NCI-H2107 treated with DMSO at 0.1 percent for 48 hours (cell line): ENCODE data around the gene OR1F1.
A peak's percentile ranks its signal among the peaks of the same experiment; 100 is the strongest.
"Not testable (repeated sequence)": the region's sequence is repeated elsewhere in the genome, so short reads cannot be mapped to it uniquely, and the experiment has no call there.

Experiments used
- DNase-seq: peaks from one replicate; lab custom pipeline; 2025; ENCODE audit not compliant: unreplicated experiment; lab: John Stamatoyannopoulos, UW

OR1F1 gene

GRCh38 chr16:3187798-3188674, at the start of gene OR1F1:
OR1F1 (plus strand) TSS chr16:3188204.
- DNase-seq = no peak

- no peak for DNase-seq
Measured at GRCh38 chr16:3138342-3138741, 49.7 kb upstream of the OR1F1 start.

- DNase-seq = no peak
Measured at GRCh38 chr16:3138823-3139426, 49.1 kb upstream of the OR1F1 start.

GRCh38 chr16:3139561-3139960, 48.4 kb upstream of the OR1F1 start:
- not testable (repeated sequence) for DNase-seq

- no peak for DNase-seq
Measured at GRCh38 chr16:3140603-3141427, 47.2 kb upstream of the OR1F1 start.

DNA sequence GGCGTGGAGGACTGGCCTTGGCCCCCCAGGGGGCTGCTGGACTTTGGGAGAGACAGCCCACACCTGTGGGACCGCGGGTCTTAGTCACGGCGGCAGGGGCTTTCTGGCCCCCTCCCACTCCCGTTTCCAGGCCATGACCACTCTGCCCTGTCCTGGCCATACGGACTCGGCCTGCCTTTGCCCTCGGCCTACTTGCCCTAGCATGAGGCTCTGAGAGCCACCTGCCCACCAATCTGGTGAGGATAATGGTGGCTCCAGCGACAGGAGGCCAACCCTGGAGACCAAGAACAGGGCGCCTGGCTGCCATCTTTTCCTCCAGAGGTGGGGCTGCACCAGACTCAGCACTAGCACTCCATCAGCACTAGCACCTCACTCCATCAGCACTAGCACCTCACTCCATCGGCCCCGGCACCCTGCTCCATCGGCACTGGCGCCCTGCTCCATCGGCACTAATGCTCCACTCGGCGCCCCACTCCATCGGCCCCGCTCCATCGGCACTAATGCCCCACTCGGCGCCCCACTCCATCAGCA, 46.2 kb upstream of the OR1F1 start:
- no peak for DNase-seq

DNA sequence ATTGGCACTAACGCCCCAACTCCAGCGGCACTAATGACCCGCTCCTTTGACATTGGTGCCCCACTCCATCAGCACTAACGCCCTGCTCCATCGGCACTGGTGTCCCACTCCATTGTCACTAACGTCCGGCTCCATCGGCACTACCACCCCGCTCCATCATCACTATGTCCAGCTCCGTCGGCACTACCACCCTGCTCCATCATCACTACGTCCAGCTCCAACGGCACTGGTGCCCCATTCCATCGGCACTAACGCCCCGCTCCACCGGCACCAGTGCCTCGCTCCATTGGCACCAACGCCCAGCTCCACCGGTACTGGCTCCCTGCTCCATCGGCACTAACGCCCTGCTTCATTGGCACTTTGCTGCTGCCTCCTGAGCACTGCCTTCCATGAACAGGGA, 45.7 kb upstream of the OR1F1 start:
- no peak for DNase-seq

- DNase-seq = no peak
Measured at GRCh38 chr16:3142770-3143169, 45.2 kb upstream of the OR1F1 start.

GRCh38 chr16:3143189-3143588, 44.8 kb upstream of the OR1F1 start:
- no peak for DNase-seq

- DNase-seq = no peak
Measured at GRCh38 chr16:3143598-3144320, 44.2 kb upstream of the OR1F1 start.

- DNase-seq = no peak
Measured at GRCh38 chr16:3144321-3144983, 43.6 kb upstream of the OR1F1 start.

GRCh38 chr16:3145151-3145550, 42.9 kb upstream of the OR1F1 start:
- no peak for DNase-seq

GRCh38 chr16:3145660-3146059, 42.3 kb upstream of the OR1F1 start:
- no peak for DNase-seq

- no peak for DNase-seq
Measured at GRCh38 chr16:3147046-3147756, 40.8 kb upstream of the OR1F1 start.

DNA sequence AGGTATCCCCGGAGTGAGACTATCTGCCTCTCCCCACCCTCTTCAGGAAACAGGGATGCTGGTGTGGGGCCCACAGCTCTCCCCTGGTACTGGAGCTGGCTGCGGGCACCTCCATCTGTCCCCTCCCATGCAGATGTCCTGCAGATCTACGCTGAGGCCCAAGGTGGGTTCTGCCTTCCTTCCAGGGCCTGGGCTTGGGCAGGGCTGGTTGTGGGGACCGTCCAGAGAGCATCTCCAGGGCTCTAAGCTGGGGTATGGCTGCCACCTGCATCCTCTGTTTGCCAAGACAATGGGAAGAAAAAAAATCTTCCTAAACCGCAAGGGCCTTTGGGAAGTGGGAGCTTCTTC, 40.3 kb upstream of the OR1F1 start:
- DNase-seq = no peak

DNA sequence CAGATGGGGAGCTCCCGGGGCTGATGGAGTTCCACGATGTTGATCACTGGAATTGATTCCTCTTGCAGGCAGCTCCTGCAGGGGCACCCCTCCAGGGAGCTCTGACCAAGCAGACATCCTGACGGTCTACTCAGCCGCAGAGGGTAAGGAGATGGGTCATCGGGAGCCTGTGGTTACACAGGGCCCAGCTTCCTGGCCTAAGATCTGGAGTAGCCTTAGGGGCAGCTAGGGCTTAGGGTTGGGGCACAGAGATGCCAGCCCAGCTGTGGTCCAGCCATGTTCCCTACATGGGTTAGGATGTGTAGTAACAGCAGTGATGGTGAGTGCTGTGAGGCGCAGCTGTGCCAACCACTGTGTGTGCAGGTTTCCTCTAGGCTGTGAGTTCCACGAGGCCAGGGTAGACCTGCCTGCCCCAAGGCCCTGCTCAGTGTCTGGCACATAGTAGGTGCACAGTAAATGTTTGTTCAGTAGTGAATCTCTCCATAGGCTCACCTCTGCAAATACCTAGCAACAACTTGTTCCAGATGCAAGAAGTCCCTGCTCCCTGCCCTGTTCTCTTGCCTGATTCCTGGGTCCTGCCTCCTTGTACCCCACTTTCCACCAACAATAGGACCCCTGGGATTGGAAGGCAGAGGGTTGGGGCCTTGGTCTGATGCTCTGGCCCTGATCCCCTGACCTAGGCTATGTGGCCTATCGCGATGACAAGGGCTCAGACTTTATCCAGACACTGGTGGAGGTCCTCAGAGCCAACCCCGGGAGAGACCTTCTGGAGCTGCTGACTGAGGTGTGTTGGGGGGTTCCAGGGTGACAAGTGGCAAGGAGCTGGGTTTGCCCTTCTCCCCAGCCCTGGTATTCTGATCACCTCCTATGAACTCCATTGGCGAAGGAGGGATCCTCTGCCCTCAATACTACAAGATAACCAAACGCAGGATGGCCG, 39.5 kb upstream of the OR1F1 start:
- DNase-seq = no peak

- no peak for DNase-seq
Measured at GRCh38 chr16:3149193-3149530, 38.8 kb upstream of the OR1F1 start.

DNA sequence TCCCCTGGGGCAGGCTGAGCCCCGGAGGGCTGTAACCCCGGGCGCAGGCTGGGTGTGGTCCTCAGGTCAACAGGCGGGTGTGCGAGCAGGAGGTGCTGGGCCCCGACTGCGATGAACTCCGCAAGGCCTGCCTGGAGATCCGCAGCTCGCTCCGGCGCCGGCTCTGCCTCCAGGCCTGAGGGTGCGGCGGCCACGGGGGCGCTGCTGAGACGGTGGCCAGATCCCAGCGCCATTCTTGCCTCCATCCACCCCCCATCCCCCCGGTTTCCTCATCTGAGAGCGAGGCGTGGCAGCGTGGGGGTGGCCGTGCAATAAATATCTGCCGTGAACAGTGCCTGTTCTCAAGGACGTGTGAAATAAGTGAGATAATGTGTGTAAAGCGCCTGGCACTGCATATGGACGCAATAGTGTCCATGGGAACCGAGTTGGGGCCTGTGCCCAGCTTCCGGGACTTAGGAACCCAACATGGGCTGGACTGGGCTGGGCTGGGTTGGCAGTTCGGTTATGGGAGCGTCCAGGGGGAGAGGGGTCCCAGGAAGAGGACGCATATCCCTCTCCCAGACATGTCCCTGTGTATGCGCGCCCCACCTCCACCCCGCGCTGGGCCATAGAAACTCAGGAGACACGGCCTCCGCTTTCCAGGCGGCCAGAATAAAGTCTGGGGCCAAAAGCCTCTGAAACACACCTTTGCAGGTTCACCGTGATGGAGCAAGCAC, 38.2 kb upstream of the OR1F1 start:
- peak; percentile 34 for DNase-seq
